Measurements from ENCODE around the gene AK1. TPM values are rescaled to one million over a fixed set of nuclear protein-coding genes. Genes with fewer than 3 reads are reported as not detected.

Gene AK1
- total and polyA plus RNA-seq, 9 of the 15 experiments (the other 6 are each of a cell fraction or from before 2014, with no cell fraction given) = 10.1 to 71.8 (median 39.0) TPM

DNA sequence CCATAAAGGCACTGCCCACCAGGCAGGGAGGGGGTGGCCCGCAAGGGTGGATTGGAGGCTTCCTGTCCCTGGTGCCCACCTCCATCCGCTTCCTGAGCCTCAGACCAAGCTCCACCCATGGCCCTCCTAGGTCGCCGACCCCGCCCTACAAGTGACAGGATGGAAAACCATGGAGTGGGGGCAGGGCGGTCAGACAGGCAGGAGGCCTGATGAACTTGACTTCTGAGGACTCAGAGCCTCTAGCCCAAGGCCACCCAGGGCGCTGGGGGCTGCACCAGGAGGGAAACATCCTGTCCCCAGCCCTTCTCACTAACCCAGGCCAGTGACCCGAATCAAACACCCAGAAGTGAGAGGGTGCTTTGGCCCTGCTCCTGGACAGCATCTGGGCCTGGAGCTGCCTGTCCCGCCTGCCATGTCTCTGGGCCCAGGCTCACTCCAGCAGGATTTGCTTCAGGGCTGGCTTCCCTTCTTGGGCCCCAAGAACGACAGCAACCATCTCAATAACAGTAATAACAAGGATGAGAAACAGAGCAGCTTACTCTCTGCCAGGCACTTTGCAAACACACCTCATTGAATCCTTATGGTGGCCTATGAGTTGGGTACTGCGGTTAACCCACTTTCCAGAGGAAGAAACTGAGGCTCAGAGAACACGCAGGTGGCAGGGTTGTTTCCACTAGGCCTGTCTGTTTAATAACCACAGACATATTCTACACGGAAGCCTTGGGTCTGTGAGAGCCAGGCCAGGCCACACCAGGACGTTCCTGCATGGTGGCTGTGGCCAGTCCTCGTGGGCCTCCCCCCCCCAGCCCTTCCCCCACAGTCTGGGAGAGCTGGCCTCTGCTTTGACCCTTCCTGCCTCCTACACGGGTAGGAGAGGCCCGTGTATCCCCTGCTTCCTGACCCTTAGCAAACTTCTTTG lies 26.3 kb upstream of the AK1 start (continued):
- no peak for TF ChIP-seq HOMEZ (CRISPR knock-in tag; IDR thresholded peaks at IDR 0.05)
- TF ChIP-seq KHSRP (IDR thresholded peaks at IDR 0.05) = no peak
- TF ChIP-seq CAMTA2 (CRISPR knock-in tag; conservative IDR thresholded peaks at IDR 0.05) = no peak
- TF ChIP-seq E2F5 (CRISPR knock-in tag; IDR thresholded peaks at IDR 0.05) = no peak
- peak; percentile 82 for TF ChIP-seq CTBP1 (IDR thresholded peaks at IDR 0.05; ENCODE audit: borderline replicate concordance)
- TF ChIP-seq, protein P1, sequence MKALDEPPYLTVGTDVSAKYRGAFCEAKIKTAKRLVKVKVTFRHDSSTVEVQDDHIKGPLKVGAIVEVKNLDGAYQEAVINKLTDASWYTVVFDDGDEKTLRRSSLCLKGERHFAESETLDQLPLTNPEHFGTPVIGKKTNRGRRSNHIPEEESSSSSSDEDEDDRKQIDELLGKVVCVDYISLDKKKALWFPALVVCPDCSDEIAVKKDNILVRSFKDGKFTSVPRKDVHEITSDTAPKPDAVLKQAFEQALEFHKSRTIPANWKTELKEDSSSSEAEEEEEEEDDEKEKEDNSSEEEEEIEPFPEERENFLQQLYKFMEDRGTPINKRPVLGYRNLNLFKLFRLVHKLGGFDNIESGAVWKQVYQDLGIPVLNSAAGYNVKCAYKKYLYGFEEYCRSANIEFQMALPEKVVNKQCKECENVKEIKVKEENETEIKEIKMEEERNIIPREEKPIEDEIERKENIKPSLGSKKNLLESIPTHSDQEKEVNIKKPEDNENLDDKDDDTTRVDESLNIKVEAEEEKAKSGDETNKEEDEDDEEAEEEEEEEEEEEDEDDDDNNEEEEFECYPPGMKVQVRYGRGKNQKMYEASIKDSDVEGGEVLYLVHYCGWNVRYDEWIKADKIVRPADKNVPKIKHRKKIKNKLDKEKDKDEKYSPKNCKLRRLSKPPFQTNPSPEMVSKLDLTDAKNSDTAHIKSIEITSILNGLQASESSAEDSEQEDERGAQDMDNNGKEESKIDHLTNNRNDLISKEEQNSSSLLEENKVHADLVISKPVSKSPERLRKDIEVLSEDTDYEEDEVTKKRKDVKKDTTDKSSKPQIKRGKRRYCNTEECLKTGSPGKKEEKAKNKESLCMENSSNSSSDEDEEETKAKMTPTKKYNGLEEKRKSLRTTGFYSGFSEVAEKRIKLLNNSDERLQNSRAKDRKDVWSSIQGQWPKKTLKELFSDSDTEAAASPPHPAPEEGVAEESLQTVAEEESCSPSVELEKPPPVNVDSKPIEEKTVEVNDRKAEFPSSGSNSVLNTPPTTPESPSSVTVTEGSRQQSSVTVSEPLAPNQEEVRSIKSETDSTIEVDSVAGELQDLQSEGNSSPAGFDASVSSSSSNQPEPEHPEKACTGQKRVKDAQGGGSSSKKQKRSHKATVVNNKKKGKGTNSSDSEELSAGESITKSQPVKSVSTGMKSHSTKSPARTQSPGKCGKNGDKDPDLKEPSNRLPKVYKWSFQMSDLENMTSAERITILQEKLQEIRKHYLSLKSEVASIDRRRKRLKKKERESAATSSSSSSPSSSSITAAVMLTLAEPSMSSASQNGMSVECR (CRISPR knock-in tag; IDR thresholded peaks at IDR 0.05) = 0 out of 2 replicates have a peak, but pooled peaks have one; percentile 35
- TF ChIP-seq TOE1 (IDR thresholded peaks at IDR 0.05; ENCODE audit: borderline replicate concordance) = 0 out of 2 replicates have a peak, but pooled peaks have one; percentile 14
- TF ChIP-seq TOE1 (CRISPR knock-in tag; IDR thresholded peaks at IDR 0.05; ENCODE audit: borderline replicate concordance, low read depth) = no peak
- TF ChIP-seq MAZ (CRISPR knock-in tag; conservative IDR thresholded peaks at IDR 0.05 in 1 of 2, IDR thresholded peaks at IDR 0.05 in 1 of 2) = peak; percentile 78 to 84
- peak; percentile 79 for TF ChIP-seq MTA3 (IDR thresholded peaks at IDR 0.05; ENCODE audit: borderline replicate concordance)
- TF ChIP-seq EP400 (IDR thresholded peaks at IDR 0.05) = no peak; the same call in 1 of the 2 replicates
- TF ChIP-seq CBX5 (IDR thresholded peaks at IDR 0.05; ENCODE audit: borderline replicate concordance, low read depth) = no peak
- TF ChIP-seq ZNF274 (IDR thresholded peaks at IDR 0.05; ENCODE audit: borderline replicate concordance, low read depth, low read length) = no peak
- TF ChIP-seq, protein P2, sequence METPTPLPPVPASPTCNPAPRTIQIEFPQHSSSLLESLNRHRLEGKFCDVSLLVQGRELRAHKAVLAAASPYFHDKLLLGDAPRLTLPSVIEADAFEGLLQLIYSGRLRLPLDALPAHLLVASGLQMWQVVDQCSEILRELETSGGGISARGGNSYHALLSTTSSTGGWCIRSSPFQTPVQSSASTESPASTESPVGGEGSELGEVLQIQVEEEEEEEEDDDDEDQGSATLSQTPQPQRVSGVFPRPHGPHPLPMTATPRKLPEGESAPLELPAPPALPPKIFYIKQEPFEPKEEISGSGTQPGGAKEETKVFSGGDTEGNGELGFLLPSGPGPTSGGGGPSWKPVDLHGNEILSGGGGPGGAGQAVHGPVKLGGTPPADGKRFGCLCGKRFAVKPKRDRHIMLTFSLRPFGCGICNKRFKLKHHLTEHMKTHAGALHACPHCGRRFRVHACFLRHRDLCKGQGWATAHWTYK (CRISPR knock-in tag; IDR thresholded peaks at IDR 0.05) = 0 out of 2 replicates have a peak, but pooled peaks have one; percentile 54
- no peak for TF ChIP-seq HNRNPUL1 (IDR thresholded peaks at IDR 0.05; ENCODE audit: low read length)
- no peak for TF ChIP-seq CBX8 (IDR thresholded peaks at IDR 0.05; ENCODE audit: borderline replicate concordance, extremely low read depth, low read depth, low read length, poor library complexity, severe bottlenecking)
- TF ChIP-seq GATAD2A (IDR thresholded peaks at IDR 0.05) = no peak
- peak; percentile 10; the same call in 1 of the 2 replicates for TF ChIP-seq KLF6 (CRISPR knock-in tag; IDR thresholded peaks at IDR 0.05; ENCODE audit: borderline replicate concordance)
- TF ChIP-seq LCOR (CRISPR knock-in tag; IDR thresholded peaks at IDR 0.05) = no peak
